Fibroblast of skin of abdomen (primary cell): ENCODE data around the gene MCUR1.
"Not testable (repeated sequence)": the region's sequence is repeated elsewhere in the genome, so short reads cannot be mapped to it uniquely, and the experiment has no call there.

Experiments used
- DNase-seq: peaks from one replicate; pipeline ENCODE4 v3.0.0-alpha.2; 2013

Gene MCUR1

GRCh38 chr6:13828656-13829301 is 14.4 kb upstream of the MCUR1 start:
- not testable (repeated sequence) for DNase-seq

- no peak for DNase-seq
Observed at GRCh38 chr6:13827032-13827431, 12.7 kb upstream of the MCUR1 start.

GRCh38 chr6:13825871-13826270 is 11.5 kb upstream of the MCUR1 start:
- DNase-seq: no peak

GRCh38 chr6:13818341-13818740 is 4.0 kb upstream of the MCUR1 start:
- no peak for DNase-seq

GRCh38 chr6:13814938-13815575 is 700 bp upstream of the MCUR1 start:
- no peak for DNase-seq

- DNase-seq: peak; percentile 71
Observed at GRCh38 chr6:13813621-13814175, 659 bp downstream of the MCUR1 start.

GRCh38 chr6:13813026-13813425 is 1.3 kb downstream of the MCUR1 start:
- DNase-seq: no peak

- no peak for DNase-seq
Observed at GRCh38 chr6:13812359-13812642, 2.1 kb downstream of the MCUR1 start.

GRCh38 chr6:13811627-13812358 is 2.6 kb downstream of the MCUR1 start:
- DNase-seq: no peak

DNA sequence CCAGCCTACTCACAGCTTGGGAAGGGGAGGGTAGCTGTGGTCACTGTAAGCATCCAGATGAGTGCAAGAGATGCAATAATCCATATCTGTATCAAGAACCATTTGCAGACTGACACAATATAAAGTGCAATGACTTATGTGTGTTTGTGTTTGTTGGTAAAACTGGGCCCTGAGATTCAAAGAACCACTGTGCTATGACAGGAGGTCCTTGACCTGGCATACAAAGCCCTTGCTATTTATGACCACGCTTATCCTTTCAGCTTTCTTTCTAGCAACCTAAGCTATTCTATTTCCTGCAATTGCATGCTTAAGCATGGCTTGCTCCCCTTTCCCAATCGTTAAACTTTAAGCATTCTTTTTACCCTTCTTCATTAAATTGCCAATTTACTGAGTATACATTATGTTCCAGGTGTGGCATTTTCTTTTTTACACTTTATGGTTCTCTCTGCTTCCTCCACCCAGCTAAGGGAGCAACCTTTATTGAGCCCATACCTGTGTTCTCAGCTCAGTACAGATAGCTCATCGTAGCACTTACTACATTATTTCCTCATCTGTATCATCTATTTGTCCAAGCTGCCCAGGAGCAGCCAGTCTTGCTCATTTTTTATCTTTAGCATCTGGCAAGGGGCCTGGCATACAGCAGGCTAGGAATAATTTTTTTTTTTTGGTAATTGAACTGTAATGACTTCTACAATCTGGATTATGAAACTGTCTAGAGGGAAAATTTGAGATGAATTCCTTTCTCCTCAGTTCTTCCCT is 3.5 kb downstream of the MCUR1 start:
- no peak for DNase-seq

GRCh38 chr6:13808801-13809200 is 5.6 kb downstream of the MCUR1 start:
- no peak for DNase-seq

DNA sequence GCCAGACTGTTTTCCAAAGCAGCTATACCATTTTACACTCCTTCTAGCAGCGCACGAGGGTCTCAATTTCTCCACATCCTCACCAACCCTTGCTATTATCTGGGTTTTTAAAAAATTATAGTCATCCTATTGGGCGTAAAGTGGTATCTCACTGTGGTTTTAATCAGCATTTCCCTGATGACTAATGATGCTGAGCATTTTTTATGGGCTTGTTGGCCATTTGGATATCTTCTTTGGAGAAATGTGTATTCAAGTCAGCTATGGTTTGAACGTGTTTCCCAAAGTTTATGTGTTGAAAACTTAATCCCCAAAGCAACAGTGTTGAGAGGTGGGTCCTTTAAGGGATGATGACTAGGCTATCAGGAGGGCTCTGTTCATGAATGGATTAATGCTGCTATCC is 6.7 kb downstream of the MCUR1 start:
- peak; percentile 58 for DNase-seq

DNA sequence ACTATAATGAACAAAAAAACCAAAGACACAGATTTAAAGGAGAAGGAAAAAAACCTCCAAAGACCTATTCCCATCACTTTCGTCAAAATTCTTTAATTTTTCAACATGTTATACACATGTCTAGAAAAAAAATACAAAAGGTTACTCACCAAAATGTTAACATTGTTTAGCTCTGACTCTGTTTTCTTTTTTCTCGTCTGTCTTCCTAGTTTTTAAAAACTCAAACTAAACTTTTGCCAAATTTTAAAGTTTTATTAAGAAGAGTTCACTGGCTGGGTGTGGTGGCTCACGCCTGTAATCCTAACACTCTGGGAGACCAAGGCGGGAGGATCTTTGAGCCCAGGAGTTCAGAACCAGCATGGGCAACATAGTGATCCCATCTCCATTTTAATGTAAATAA is 10.8 kb downstream of the MCUR1 start:
- DNase-seq: peak; percentile 33

DNA sequence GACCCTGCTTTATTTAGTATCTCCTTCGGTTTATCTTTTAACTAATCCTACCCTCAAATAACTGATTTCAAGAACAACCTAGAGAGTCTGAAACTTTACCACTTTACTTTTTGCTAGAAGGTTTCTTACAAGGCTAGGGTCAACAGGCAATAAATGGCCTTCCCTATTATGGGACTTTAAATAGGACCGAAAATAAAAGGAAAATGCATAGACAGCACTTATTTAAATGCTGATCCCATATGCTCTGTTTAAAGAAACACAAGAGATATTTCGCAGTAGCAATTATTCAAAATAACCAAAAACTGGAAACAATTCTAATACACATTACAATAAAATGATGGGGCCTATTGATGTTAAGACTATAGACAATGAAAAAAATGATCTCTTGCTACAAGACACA is 13.7 kb downstream of the MCUR1 start:
- DNase-seq: no peak

- no peak for DNase-seq
Observed at GRCh38 chr6:13796781-13797180, 17.6 kb downstream of the MCUR1 start.

DNA sequence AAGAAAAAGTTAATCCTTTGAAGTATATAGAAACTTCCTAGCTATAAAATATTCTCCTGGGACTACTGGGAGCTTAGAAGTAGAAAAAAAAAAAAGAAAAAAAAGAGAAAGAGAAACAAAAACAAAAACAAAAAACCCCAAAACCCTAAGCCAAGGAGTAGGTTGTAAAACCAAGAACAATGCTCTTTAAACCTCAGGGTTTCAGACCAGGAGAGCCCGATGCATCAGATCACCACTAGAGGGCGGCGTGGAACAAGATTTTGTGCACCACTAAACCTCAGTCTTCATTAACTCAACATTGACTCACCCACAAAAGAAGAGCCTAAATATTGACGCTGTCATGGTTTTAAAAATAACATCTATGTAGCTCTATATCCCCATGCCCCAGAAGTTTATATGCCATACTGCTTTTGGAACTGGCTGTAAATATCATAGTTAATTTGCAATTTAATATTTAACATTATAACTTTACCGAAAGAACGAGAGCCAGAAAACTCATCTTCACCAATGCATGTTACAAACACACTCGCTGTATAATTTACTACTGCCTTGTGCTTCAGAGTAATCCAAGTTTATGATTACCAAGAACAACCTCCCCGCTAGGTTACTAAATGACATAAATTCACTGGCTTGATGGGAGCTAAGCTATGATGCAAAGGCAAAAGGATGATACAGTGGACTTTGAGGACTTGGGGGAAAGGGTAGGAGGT is 19.2 kb downstream of the MCUR1 start:
- peak; percentile 80 for DNase-seq

- DNase-seq: peak; percentile 90
Observed at GRCh38 chr6:13794184-13794583, 20.2 kb downstream of the MCUR1 start.

GRCh38 chr6:13789746-13790145 is 24.6 kb downstream of the MCUR1 start:
- no peak for DNase-seq

- no peak for DNase-seq
Observed at GRCh38 chr6:13788820-13789219, 25.5 kb downstream of the MCUR1 start.

DNA sequence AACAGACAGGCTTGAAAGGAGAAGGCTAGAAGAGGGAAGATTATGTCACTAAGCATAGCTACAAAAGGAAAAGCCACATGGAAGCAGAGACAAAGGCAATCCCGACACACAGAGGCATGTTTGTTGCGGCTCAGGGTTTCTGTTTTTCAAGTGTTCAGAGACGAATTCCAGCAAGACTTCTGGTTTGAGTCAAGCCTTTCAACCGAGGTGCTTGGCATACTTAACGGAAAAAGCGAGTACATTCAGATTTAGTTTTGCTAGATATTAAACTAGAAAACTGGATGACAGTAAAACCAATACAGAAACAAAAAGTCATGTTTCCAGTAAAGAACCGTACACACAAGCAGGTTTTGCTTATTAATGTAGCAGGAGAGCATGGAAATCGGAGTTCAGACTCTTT is 27.2 kb downstream of the MCUR1 start:
- peak; percentile 62 for DNase-seq

DNA sequence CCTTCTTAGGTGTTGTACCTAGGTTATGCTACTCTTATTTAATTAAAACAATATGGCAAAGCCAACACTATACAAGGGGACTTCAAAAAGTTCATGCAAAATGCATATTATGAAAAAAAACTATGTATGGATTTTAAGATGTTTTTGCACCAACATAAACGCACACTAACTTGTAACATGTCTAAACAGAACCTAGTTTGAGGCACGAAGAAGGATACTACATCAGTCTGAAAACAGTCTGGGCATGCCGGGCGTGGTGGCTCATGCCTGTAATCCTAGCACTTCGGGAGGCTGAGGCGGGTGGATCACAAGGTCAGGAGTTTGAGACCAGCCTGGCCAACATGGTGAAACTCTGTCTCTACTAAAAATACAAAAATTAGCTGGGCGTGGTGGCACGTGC is 34.2 kb downstream of the MCUR1 start:
- DNase-seq: not testable (repeated sequence)

- DNase-seq: no peak
Observed at GRCh38 chr6:13778028-13778427, 36.3 kb downstream of the MCUR1 start.
